DND-41 (cell line): ENCODE data around the gene CATSPERD.

Experiments
- ATAC-seq: fragments of 200-7000 bp; cut with Tn5 transposase; 3 replicates; pipeline ENCODE4 v1.9.1; 2021; ENCODE audit warnings: low read depth; ENCODE audit not compliant: insufficient read depth
- DNase-seq: peaks from one replicate; pipeline ENCODE4 v3.0.0-alpha.2; 2020
- H2AFZ ChIP-seq: 2 replicates; pipeline ENCODE4 v1.6.0; 2012; ENCODE audit warnings: low read depth, low read length
- H3K27ac ChIP-seq: 2 replicates; pipeline ENCODE4 v1.5.1; 2012; ENCODE audit warnings: low read length, inconsistent platforms
- H3K27me3 ChIP-seq: fragments of 200-600 bp; sonication (generic); 2 replicates; pipeline ENCODE4 v1.6.0; 2012; ENCODE audit warnings: low read length, mild to moderate bottlenecking, inconsistent platforms; ENCODE audit not compliant: insufficient read depth, poor library complexity
- H3K36me3 ChIP-seq: 2 replicates; pipeline ENCODE4 v1.5.1; 2012; ENCODE audit warnings: low read length, inconsistent platforms; ENCODE audit not compliant: insufficient read depth
- H3K4me1 ChIP-seq: 2 replicates; pipeline ENCODE4 v1.5.1; 2012; ENCODE audit warnings: mild to moderate bottlenecking, low read length; ENCODE audit not compliant: insufficient read depth
- H3K4me2 ChIP-seq: 2 replicates; pipeline ENCODE4 v1.6.0; 2012; ENCODE audit warnings: mild to moderate bottlenecking, moderate library complexity, low read length, inconsistent platforms; ENCODE audit not compliant: insufficient read depth
- H3K4me3 ChIP-seq, 2 experiments: fragments of 200-600 bp in 1 of 2; shearing (Covaris generic) in 1 of 2; 2 replicates each; pipeline ENCODE4 v1.5.1; 2012 to 2016; ENCODE audit warnings: inconsistent platforms in 2 of 2, low read length in 2 of 2, mild to moderate bottlenecking in 2 of 2, low read depth in 1 of 2, moderate library complexity in 1 of 2
- H3K79me2 ChIP-seq: 2 replicates; pipeline ENCODE4 v1.6.0; 2012; ENCODE audit warnings: low read length, inconsistent platforms; ENCODE audit not compliant: insufficient read depth
- H3K9ac ChIP-seq: 2 replicates; pipeline ENCODE4 v1.6.0; 2012; ENCODE audit warnings: low read depth, mild to moderate bottlenecking, inconsistent platforms, low read length, moderate library complexity
- H3K9me3 ChIP-seq: 2 replicates; pipeline ENCODE4 v1.5.1; 2012; ENCODE audit warnings: low read length, moderate library complexity, mild to moderate bottlenecking, inconsistent platforms; ENCODE audit not compliant: insufficient read depth, severe bottlenecking
- H4K20me1 ChIP-seq: 2 replicates; pipeline ENCODE4 v1.6.0; 2012; ENCODE audit warnings: low read length; ENCODE audit not compliant: insufficient read depth
- CTCF ChIP-seq: IDR thresholded peaks from 2 replicates; pipeline ENCODE4 v1.5.1; 2012; ENCODE audit warnings: borderline replicate concordance, low read length, moderate library complexity, mild to moderate bottlenecking; ENCODE audit not compliant: poor library complexity, severe bottlenecking; ENCODE audit errors: extremely low read depth
- EZH2 ChIP-seq: IDR thresholded peaks from 3 replicates; pipeline ENCODE4 v1.6.1; 2012; ENCODE audit warnings: borderline replicate concordance, low read depth, mild to moderate bottlenecking, moderate library complexity, low read length, inconsistent platforms; ENCODE audit not compliant: severe bottlenecking

The CATSPERD gene

GRCh38 chr19:5782945-5783919, 62.8 kb downstream of the CATSPERD start:
- H3K79me2 ChIP-seq, result no peaks in the 10 kb centered on the region
- H3K9me3 ChIP-seq, result no peaks in the 10 kb centered on the region
- no peak overlapping the region for H3K4me2 ChIP-seq
- no peak overlapping the region for H3K4me3 ChIP-seq
- H3K36me3 ChIP-seq, result peaks cover 47% of the 10 kb centered on the region
- H2AFZ ChIP-seq, result no peak overlapping the region
- H3K4me1 ChIP-seq, result no peaks in the 10 kb centered on the region
- no peak overlapping the region for H3K9ac ChIP-seq
- H4K20me1 ChIP-seq, result peaks cover 35% of the 10 kb centered on the region
- H3K27me3 ChIP-seq, result no peaks in the 10 kb centered on the region
- ATAC-seq (0 out of 3 replicates have a peak, but pooled peaks have one; percentile 20), DNase-seq (no peak)
- no peak overlapping the region for H3K27ac ChIP-seq
- TF ChIP-seq EZH2 (no peak), CTCF (no peak)

- peaks cover 46% of the 10 kb centered on the region for H4K20me1 ChIP-seq
- no peak within 1 kb of the TSS for H3K27ac ChIP-seq
- H3K4me2 ChIP-seq, result no peak within 1 kb of the TSS
- no peaks in the 10 kb centered on the region for H3K9me3 ChIP-seq
- no peak within 1 kb of the TSS for H3K9ac ChIP-seq
- H3K4me3 ChIP-seq, result no peak within 1 kb of the TSS
- peaks cover 8% of the 10 kb centered on the region; the same call in 1 of the 2 replicates for H3K4me1 ChIP-seq
- ATAC-seq, result no peak
- DNase-seq, result no peak
- no peaks in the 10 kb centered on the region for H3K27me3 ChIP-seq
- no peak for TF ChIP-seq CTCF
- H2AFZ ChIP-seq, result no peak within 1 kb of the TSS
- peaks cover 7% of the 10 kb centered on the region for H3K79me2 ChIP-seq
- H3K36me3 ChIP-seq, result peaks cover 61% of the 10 kb centered on the region
Observed at GRCh38 chr19:5784581-5785147, 64.2 kb downstream of the CATSPERD start, which contains the start of gene PRR22. PRR22 (minus strand) TSS chr19:5784746; CDS start chr19:5784660, 86 bp downstream.

GRCh38 chr19:5785423-5785822, 65.0 kb downstream of the CATSPERD start:
- Histone ChIP-seq H3K36me3 (peaks cover 67% of the 10 kb centered on the region), H4K20me1 (peaks cover 53% of the 10 kb centered on the region)

More at GRCh38 chr19:5785423-5785822, 65.0 kb downstream of the CATSPERD start:
- H2AFZ ChIP-seq, result no peak overlapping the region
- no peak for DNase-seq
- no peak overlapping the region for H3K4me3 ChIP-seq
- peaks cover 15% of the 10 kb centered on the region for H3K79me2 ChIP-seq
- no peaks in the 10 kb centered on the region for H3K9me3 ChIP-seq
- H3K27me3 ChIP-seq, result no peaks in the 10 kb centered on the region
- peaks cover 16% of the 10 kb centered on the region for H3K4me1 ChIP-seq
- H3K9ac ChIP-seq, result no peak overlapping the region
- H3K4me2 ChIP-seq, result no peak overlapping the region
- TF ChIP-seq CTCF, result no peak
- no peak overlapping the region for H3K27ac ChIP-seq
- ATAC-seq, result no peak
